Fibroblast of skin of abdomen (primary cell): ENCODE results near the gene ADH6. TPM values are rescaled to one million over a fixed set of nuclear protein-coding genes. Genes with fewer than 3 reads are reported as not detected.
"Not testable (repeated sequence)": the region's sequence is repeated elsewhere in the genome, so short reads cannot be mapped to it uniquely, and the experiment has no call there.

Experiments
- DNase-seq: peaks from one replicate; pipeline ENCODE4 v3.0.0-alpha.2; 2013
- polyA plus RNA-seq, 2 experiments: library from polyadenylated mRNA; unstranded; fragments of 120-200 nt; gene quantifications; one replicate each; pipeline ENCODE4 v1.2.1, GENCODE V29; 2013; ENCODE audit not compliant: insufficient read length in 2 of 2

The ADH6 gene
- 0.35 TPM for polyA plus RNA-seq (2013, experiment 1 of 2; ENCODE audit: insufficient read length)
- 0.27 TPM for polyA plus RNA-seq (2013, experiment 2 of 2; ENCODE audit: insufficient read length)

DNA sequence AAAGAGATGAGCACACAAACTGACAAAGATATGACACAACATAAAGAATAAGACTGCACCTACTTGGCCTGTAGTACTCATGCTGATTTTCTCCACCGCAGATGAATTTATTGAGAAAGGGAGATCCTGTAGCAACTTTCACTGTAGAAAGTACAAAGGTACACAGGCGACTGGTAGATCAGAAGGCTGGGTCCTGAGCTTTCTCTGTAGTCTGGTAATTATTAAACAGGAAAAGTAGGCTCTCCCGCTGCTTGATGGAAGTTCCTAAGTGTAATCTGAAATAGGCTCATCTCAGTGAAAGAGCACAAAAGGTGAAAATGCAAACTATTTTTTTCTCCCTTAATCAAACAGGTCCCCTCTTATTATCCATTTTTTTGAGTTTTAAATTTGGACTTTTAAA lies at the start of gene ADH6:
TSS of gene ADH6 (minus strand) at position 175 of the 400 bp plus-strand sequence. CDS start at position 81, 94 bp downstream.
- DNase-seq: no peak

DNA sequence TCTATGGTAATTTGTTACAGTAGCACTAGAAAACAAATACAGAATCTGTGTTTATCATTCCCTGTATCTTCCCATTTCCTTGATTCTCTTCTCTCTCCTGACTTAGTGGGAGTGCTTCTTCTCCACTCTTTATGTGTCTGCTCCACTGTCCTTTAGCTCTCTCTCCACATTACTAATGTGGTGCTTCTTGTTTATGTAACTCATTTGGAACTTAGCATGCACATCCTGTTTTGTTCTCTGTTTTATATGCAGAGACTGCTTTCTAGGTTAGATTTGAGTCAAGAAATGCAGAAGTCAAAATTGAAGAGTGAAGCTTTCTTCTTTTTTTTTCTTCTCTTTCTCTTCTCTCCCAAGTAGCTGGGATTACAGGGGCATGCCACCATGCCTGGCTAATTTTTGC lies 45.9 kb upstream of the ADH6 start:
- no peak for DNase-seq

DNA sequence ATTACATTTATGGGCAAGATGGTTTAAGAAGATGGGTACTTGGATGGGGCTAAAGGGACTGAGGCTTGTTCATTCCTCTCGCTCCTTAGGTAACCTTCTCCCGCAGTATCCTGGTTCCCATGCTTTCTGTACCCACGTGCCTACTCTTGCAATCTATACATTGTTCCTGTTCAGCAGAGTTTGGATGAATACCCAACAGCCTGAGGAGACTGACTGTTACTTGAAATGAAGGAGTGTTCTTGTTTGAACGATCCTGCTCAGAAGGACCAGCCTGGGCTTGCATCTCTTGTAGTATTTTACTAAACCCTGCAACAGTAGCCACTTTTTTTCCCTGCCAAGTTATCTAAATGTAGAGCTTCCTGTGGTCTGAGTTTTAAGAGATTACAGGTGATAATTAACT lies 33.7 kb upstream of the ADH6 start:
- DNase-seq: no peak

GRCh38 chr4:99248714-99249113 lies 29.7 kb upstream of the ADH6 start:
- peak; percentile 29 for DNase-seq

DNA sequence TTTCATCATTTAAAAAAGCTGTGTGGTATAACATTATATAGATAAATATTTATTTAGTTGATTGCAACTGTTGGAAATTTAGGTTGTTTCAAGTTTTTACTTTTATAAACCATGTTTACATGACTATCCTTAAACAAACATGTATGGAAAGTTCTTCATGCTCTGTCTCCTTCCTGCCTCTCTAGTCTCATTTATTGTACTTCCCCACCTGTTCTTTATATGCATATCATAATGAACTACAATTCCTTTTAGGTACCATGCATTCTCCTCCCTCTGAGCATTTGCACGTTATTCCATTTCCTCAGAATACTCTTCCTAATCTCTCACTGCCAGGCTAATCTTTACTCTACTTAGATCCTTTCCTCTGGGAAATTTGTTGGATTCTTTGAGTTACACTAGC lies 16.9 kb upstream of the ADH6 start:
- DNase-seq: no peak

DNA sequence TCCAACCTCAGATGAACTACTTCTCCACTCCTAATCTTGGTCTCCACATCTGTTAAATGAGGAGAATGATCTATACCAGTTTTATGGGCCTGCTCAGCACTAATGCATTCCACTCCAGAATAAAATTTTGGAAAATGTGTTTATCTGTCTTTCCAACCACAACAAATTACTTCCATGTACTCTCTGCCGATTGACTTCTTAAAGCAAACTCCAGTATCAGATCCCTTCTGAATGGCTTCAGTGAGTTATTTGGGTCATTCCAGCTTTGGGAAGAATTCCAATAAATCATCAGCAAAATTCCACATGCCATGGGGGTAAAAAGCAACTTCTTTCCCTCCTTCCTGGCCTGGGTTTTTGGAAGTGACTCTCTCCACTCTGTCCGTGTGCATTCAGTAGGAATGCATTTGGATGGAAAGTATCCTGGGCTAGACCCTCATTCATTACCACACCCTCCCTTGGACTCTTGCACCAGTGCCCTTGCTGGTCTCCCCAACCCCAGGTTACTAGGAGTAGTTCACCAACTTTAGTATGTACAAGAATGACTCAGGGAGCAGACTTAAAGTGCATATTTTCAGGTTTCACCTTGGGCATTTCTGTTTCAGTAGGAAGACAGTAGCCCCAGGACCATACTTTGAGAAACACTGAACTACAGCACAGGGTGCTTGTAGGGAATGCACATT lies 15.4 kb upstream of the ADH6 start:
- DNase-seq: peak; percentile 34

GRCh38 chr4:99233397-99233796 lies 14.4 kb upstream of the ADH6 start:
- not testable (repeated sequence) for DNase-seq

DNA sequence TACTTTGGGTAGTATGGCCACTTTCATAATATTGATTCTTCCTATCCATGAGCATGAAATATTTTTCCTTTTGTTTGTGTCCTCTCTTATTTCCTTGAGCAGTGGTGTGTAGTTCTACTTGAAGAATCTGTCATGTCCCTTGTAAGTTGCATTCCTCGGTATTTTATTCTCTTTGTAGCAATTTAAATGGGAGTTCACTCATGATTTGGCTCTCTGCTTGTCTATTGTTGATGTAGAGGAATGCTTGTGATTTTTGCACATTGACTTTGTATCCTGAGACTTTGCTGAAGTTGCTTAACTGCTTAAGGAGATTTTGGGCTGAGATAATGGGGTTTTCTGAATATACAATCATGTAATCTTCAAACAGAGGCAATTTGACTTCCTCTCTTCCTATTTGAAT lies 9.7 kb upstream of the ADH6 start:
- not testable (repeated sequence) for DNase-seq

- not testable (repeated sequence) for DNase-seq
These were observed 8.6 kb upstream of the ADH6 start for GRCh38 chr4:99227646-99228045.

- DNase-seq: no peak
These were observed 2.9 kb upstream of the ADH6 start for GRCh38 chr4:99221980-99222379.

DNA sequence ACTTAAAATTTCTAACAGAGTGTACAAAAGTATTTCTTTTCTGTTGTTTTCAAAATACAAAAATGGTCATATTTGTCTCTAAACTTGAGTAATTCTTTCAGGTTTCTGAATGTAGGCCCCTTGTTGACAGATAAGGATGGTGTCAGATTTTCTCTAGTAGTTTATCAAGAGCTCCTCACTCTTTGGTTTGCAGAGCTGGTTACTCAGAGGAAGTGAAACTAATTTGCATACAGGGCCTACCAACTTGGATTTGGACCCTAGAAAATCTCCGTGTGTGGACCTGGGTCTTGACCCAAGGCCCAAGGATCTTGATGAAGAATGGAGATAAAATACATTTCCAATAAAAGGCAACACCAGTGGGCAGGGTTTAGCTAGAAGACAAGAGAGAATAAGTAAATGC lies 433 bp upstream of the ADH6 start:
- no peak for DNase-seq

GRCh38 chr4:99215521-99215920 lies 3.5 kb downstream of the ADH6 start:
- no peak for DNase-seq

- DNase-seq: no peak
These were observed 8.3 kb downstream of the ADH6 start for GRCh38 chr4:99210789-99211188.

DNA sequence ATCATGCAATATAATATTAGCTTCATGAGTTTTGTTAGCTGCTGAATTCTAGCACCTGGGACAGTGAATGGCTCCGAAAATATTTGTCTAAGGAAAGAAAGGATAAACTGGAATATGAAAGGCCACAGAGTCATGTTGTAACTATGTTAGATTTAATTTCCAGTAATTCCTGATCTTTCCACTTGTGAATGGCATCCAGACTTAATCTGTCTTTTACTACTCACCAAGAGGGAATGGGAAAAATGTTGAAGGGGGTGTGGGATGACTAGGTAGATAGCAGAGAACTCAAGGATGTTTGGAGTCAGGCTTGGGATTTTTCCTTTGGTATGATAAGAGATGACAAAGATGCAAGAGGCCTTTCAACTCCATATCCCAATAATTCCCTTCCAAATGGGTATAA lies 9.4 kb downstream of the ADH6 start:
- DNase-seq: peak; percentile 83

DNA sequence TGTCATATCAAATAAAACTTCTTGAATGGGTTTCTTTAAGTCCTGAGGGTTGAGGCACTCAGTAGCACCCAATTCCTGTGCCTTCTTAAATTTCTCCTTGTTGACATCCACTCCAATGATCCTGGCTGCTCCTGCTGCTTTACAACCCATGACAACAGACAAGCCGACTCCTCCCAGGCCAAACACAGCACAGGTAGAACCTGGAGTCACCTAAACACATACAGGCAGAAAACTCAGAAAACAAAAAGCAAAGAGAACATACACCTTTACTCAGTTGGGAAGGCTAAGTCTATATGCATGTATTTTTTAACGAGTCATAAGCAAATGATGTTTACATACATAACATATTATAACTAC lies 10.3 kb downstream of the ADH6 start:
- DNase-seq: no peak

DNA sequence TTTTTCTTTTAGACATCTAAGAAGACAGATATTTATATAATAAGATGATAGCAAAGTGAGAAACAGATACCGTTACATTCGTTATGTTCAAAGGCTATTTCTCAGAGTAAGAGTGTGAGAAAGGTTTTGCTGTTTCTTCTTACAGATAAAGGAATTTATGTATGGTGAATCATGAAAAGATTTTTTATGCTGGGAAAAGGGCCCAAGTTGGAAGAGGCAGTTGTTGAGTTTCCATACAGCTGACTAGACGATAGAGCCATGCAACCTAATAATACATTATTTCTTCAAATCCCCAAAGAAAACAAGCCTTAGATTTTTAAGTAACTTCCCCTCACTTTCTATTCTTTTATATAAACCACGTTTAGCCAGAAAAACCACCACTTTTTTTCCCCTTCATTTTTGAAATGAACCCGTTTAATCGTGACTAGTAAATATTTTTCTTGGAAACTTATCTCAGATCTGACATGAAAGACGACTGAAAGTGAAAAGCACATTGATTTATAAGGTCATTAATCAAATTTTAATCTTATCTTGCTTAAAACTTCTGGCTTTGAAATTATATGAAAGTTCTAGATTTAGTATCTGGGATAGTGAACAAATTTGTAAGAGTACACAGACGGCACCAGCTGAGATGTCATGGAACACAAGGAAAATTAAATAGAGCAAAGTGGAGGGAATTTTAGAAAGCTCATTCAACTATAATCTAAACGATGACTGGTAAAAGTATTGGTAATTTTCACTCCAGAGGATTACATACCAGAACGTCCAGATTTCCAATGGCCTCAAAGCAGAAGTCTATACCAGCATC lies 10.9 kb downstream of the ADH6 start:
- DNase-seq: peak; percentile 50

- no peak for DNase-seq
These were observed 11.8 kb downstream of the ADH6 start for GRCh38 chr4:99207069-99207743.

DNA sequence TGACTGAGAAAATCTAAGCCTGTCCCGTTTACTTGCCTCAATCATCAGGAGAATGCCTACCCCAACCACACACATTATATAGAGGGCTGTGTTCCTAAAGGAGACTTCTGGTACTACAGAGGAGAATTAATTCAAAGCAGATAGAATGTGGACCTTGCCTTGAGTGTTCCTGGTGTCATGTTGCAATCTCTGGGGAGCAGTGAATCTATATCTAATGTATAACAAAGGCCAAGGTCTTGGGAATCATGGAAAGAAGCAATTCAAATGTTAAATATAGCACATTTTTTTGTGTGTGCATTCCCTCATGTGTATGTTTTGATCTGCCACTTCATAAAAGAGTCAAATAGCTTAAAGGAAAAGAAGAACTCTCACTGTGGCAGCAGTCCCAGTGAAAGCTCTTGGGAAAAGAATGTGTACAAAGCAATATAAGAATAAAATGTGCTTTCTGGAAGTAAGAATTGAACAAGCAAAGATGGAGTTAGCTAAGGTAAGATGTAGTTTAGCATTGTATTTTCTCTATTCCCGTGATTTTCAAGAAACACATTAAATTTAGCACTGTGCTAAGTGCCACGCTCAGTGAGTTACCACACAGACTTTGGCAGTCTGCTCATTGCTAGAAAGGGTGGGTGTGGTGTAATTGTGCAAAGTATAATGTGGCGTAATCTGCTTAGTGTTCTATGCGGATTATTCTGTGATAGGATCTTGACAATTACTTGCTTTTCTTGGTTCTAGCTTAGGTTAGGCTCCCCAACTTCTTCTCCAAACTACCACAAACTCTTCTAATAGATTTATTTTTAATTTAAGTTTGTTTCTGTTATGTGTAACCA lies 13.7 kb downstream of the ADH6 start:
- peak; percentile 84 for DNase-seq

GRCh38 chr4:99202536-99202935 lies 16.5 kb downstream of the ADH6 start:
- no peak for DNase-seq

- no peak for DNase-seq
These were observed 17.0 kb downstream of the ADH6 start for GRCh38 chr4:99202094-99202493.

DNA sequence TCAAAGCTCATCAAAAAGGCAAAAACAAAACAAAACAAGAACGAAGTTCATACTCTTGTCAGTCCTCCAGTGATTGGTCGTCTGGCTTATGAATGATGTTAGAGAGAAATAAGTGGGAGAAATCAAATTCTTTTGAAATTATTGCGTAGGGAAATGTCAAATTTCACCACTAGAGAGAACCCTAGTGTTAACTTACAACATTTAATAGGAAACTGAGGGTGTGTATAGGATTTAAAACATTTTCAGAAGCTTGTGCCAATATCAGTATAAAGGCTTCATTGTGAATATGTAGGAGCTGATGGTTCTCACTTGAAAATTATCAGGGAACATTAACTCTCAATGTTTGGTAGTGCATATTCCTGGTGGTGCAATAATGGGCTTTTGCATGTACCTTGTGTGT lies 17.4 kb downstream of the ADH6 start:
- DNase-seq: peak; percentile 21

DNA sequence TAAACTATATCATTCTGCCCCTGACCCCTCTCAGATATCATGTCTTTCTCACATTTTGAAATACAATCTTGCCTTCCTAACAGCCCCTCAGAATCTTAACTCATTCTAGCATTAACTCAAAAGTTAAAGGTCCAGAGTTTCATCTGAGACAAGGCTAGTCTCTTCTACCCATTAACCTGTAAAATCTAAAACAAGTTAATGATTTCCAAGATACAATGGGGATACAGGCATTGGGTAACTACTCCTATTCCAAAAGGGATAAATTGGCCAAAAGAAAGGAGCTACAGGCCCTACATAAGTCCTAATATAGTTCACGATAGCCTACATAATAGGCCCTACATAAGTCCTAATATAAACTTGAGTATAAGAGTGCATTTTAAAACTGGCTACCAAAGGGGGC lies 18.9 kb downstream of the ADH6 start:
- DNase-seq: no peak

GRCh38 chr4:99190336-99190735 lies 28.7 kb downstream of the ADH6 start:
- no peak for DNase-seq
